ENCODE measurements around the gene STH.

DNA sequence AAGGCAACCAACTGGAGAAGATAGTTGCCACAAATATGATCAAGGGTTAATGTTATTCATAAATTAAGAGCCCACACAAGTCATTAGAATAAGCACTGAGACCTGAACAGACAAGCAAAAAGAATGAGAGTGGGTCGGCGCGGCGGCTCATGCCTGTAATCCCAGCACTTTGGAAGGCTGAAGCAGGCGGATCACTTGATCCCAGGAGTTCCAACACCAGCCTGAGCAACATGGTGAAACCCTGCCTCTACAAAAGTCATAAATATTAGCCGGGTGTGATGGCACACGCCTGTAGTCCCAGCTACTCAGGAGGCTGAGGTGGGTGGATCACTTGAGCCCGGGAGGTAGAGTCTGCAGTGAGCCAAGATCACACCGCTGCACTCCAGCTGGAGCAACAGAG lies 40.7 kb upstream of the STH start:
- TF ChIP-seq POLR2AphosphoS5 (IDR thresholded peaks at IDR 0.05) (no peak), EP300 (IDR thresholded peaks at IDR 0.05) (no peak), POLR2A (IDR thresholded peaks at IDR 0.05) (no peak)
- TF ChIP-seq, protein P1, sequence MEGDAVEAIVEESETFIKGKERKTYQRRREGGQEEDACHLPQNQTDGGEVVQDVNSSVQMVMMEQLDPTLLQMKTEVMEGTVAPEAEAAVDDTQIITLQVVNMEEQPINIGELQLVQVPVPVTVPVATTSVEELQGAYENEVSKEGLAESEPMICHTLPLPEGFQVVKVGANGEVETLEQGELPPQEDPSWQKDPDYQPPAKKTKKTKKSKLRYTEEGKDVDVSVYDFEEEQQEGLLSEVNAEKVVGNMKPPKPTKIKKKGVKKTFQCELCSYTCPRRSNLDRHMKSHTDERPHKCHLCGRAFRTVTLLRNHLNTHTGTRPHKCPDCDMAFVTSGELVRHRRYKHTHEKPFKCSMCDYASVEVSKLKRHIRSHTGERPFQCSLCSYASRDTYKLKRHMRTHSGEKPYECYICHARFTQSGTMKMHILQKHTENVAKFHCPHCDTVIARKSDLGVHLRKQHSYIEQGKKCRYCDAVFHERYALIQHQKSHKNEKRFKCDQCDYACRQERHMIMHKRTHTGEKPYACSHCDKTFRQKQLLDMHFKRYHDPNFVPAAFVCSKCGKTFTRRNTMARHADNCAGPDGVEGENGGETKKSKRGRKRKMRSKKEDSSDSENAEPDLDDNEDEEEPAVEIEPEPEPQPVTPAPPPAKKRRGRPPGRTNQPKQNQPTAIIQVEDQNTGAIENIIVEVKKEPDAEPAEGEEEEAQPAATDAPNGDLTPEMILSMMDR (IDR thresholded peaks at IDR 0.05), result no peak
